GM08714 (cell line): ENCODE data around the gene SPEG.

Experiments
- H3K4me3 ChIP-seq: fragments of 200-500 bp; sonication (Bioruptor generic); 2 replicates; pipeline ENCODE4 v1.5.1; 2014; ENCODE audit warnings: mild to moderate bottlenecking, low read length, inconsistent platforms
- ZNF274 ChIP-seq: IDR thresholded peaks from 2 replicates; pipeline ENCODE4 v1.6.1; 2012; ENCODE audit warnings: mild to moderate bottlenecking, low read depth, low read length

Gene SPEG

DNA sequence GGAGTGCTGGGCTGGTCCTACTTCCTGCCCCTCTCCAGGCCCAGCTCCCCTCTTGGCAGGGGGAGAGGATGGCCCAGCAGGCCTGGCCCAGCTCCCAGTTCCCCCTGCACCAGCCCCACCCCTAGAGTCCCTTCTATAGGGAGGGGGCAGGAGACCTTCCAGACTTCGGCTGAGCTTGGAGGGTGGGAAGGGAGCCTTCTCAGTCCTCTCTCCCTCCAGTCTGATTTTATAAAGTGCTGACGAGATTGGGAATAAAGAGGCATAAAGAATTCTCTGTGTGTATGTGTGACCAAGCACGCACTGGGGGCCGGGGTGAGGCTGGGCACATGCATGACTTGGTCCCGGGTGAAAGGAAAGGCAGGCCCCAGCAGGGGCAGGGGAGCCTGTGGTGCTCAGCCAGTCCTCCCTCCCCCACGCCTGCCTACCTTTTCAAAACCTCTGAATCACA lies 103.9 kb downstream of the SPEG start:
- no peak for TF ChIP-seq ZNF274
- H3K4me3 ChIP-seq = no peak overlapping the region

DNA sequence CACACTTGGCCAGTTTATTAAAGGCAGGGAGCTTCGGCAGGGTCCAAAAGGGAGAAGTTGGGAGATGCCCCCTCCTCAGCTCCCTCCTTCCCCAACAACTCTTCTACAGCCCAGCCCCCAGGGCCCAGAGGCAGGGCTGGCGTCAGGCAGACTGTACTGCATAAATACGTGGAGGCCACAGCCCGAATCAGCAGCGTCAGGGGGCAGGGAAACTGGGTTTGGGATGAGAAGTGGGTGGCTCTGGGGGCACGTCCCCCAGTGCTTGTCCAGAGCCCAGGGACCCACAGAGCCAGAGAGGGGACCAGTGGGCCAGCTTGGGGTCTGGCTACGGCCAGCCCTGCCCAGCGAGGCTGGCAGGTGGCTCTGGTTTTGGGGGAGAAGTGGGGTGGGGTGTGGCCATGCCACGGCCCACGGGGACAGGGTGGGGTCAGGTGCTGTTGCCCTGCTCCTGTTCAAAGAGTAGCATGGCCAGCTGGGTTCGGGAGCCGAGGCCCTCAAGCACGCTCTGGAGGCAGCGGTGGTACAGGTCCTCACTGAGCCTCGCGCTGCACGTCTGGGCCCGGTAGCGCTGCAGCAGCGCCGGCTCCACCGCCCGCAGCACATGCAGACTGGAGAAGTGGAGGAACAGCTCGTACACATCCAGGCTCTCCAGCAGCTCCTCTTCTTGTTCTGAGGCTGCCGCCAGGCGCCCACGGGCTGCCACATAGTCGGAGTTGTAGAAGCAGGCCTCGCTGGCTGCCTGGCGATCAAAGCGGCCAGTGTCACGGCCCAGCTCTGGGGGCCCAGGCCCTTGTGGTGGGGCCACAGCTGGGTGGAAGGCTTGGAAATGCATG lies 104.5 kb downstream of the SPEG start:
- no peak for TF ChIP-seq ZNF274
- H3K4me3 ChIP-seq = no peak overlapping the region

DNA sequence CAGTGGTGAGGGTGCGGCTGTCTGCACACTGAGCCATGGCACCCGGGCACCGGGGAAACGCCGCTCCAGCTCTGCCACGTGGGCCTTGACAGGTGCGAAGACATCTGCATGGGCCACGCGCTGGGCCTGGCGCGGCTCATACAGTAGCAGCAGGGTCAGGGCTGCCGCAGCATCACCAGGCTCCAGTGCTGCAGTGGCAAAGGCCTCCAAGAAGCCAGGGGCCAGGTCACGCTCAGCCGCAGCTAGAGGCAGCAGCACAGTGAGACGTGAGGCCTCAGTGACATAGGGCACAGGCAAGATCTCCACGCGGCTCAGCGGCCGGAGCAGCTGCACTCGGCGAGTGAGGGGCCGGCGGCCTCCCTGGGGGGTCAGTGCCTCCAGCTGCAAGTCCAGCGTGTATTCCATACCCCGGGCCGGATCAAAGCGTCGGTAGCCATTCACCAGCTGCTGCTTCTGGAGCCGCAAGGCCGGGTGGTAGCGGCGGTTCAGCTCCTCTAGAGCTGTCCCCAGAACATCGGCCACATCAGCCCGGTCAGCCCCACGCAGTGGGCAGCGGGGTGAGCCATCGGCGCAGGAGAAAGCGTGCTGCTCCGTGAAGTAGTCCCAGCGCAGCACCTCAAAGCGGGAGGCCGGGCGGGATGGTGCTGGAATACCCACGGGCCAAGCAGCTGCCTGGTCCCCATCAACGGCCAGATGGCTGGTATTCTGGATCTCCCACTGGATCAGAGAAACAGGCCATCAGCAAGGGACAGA lies 105.5 kb downstream of the SPEG start:
- no peak overlapping the region for H3K4me3 ChIP-seq
- no peak for TF ChIP-seq ZNF274

DNA sequence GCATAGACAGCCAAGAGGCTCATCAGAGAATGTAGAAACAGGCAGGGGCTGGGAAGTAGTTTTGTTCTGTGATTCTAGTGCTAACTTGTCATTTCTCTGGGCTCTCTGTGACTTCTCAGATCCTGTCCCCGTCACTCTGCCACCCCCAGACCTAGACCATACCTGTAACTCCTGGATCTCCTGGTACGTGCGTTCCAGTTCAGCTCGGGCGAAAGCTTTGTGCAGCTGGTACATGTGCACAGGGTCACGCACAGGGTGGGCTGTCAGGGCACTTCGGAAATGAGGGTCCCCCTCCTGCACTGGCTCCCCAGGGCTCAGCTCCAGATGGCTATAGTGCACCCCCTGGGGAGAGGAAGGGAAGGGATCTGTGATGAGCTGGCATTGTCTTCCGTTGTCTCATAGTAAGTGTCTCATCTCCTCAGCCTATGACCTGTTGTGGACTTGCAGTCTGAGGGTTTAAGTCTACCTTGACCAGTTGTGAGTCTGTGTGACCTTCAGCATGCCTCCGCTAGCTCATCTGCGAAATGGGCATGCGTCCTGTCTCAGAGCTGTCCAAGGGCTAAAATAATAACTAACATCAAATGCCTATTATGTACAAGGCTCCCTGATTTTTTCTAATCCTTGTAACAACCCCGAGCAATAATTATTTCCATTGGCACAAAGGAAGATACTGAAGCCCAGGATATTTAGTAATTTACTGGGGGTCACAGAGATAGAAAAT lies 106.3 kb downstream of the SPEG start:
- no peak overlapping the region for H3K4me3 ChIP-seq
- no peak for TF ChIP-seq ZNF274

DNA sequence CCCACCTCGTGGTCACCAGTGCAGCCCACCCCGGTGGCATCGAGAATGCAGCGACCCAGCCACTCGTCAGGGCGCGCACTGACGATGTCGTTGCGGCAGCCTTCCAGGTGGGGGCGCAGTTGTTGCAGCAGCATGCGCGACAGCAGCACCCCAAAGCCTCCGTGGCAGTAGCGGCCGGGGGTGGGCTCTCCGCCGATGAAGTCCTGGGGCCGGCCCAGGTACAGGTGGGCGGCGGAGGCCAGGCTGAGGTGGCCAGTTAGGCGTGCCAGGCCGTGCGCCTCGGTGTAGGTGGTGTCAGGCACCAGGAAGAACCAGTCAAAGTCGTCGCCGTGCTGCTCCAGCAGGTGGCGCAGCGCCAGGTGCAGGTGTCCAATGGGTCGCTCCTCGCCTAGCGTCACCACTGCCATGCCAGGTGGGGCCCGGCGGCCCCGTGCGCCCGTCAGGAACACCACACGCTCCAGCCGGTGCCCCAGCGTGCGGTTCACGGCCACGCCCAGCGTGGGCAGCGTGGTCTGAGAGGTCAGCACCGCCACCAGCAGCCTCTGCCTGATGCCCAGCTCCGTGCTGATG lies 107.1 kb downstream of the SPEG start:
- no peak for TF ChIP-seq ZNF274

DNA sequence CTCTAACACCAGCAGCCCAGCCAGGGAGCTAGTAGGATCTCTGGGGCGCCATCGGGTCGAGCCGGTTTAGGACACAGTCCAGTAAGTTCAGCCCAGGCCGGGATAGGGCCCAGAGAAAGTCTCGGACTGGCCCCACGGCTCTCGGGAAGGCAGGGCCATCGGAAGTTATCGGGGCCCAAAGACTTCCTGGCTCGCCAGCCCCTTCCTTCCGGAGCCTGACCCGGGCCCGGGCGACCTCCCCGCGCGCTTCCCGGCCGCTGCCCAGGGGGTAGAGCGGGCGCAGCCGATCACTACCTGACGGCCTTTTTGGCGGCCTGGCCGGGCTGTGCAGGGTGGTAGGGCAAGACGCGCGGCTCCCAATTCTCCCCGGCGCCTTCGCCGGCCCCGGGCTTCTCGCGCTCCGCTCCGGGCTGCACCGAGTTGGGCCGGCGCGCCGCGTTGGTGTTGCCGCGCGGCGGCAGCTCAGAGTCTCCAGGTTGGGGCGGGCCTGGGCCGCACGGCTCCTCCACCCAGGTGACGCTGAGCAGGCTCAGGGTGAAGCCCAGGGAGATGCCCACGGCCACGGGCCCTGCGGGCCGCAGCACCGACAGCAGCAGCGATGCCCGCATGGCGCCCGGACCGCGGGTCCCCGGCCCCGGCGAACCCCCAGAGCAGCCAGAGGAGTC lies 108.4 kb downstream of the SPEG start:
- H3K4me3 ChIP-seq = peak overlapping the region; percentile 67
- no peak for TF ChIP-seq ZNF274

More for the DNA sequence above, 107.1 kb downstream of the SPEG start:
- peak overlapping the region; percentile 1; the same call in 1 of the 2 replicates for H3K4me3 ChIP-seq

DNA sequence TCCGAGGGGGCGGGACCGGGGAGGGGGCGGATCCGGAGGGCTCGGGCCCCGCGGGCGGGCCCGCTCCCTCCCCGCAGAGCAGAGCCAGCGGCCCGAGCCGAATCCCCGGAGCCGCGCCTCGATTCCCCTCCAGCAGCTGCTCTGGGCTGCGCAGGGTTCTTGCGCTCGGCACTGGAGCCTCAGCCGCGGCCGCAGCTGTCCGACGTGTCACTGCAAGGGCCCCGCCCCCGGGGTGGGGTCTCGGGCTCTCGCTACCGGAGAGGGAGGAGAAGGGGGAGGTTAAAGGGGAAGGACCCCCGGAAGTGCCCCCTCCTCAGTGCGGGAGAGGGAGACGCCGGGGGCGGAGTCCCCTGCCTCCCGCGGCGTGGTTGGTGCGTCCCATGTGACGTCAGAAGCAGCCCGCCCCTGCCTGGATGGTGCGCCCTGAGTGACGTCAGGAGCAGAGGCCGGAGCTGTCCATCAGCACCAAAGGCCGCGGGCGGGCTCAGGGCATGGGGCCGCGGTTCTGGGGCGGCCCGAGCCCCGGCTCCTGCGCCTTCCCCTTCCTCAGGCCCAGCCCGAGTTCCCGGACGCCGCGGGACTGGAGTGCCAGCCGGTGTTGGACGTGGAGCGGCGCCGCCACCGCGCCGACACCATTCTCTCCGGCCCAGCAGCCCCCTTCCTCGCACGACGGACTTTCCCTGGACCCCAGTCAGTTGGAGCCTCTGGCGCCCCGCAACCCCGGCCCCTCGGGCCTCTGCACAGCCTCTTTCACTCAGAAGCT lies 109.1 kb downstream of the SPEG start, which contains the start of the genes CHPF and TMEM198:
CHPF (minus strand) TSS at position 214 of the 763 bp plus-strand sequence. CDS start 271 bp downstream, outside the sequence.
TMEM198 (plus strand) TSS at position 433 of the 763 bp plus-strand sequence. CDS start 700 bp downstream, outside the sequence.
- H3K4me3 ChIP-seq = peak within 1 kb of the TSS; percentile 67
- TF ChIP-seq ZNF274 = no peak

DNA sequence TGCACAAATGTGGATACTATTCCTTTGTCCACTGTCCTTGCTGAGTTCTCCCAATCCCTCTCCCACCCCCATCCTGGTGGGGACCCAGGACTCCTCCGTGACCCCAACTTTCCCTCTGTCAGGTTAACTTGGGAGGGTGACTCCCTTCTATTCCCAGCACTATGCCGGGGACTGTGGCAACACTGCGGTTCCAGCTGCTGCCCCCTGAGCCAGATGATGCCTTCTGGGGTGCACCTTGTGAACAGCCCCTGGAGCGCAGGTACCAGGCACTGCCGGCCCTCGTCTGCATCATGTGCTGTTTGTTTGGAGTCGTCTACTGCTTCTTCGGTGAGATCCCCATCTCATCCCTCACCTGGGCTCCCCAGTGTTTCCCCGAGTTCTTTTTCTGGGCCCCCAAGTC lies 109.9 kb downstream of the SPEG start:
- no peak overlapping the region; the same call in 1 of the 2 replicates for H3K4me3 ChIP-seq
- TF ChIP-seq ZNF274 = no peak

DNA sequence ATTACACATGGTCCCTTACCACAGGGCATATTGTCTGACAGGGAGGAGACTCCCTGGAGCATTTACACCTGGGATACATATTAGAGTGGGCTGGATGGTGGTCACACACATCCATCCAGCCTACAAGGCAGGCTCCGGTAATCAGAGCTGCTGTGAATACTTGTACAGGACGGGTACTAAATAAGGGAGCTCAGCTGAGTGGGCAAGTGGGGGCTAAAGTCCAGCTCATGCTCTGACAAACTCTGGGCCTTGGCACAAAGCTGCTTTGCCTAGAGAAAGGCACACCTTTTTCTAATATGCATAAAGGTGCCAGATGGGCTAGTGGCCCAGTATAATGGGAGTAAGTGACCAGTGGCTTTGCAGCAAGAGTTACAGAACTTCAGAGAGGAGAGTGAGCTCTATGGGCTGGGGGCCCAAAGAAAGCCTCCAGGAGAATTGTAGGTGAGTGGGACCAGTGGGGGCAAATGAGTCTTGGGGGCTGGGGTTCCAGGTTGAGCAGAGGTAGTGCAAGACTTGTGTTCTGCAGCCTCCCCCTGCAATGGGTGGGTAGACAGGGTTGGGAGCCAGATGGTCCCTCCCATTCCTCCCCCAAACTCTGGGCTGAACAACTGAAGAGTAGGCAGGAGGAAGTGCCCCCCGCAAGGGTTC lies 110.8 kb downstream of the SPEG start:
- no peak overlapping the region for H3K4me3 ChIP-seq
- no peak for TF ChIP-seq ZNF274

DNA sequence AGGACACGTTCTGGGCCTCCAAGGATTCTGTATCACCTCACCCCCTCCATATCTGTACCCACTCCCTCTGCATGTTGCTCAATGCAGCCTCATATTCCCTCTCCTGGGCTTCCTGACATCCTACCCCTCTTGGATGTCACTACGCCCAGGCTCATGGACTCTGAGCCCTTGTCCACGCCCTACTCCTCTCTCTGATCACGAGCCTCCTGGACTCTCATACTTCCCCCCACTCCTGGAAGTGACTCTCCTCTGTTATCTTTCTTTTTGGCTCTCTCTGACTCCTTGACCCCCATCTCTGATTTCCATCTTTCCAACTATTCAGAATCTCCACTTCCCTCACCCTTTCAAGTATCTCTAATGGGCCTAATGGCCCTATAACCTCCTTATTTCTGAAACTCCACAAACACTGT lies 111.3 kb downstream of the SPEG start:
- H3K4me3 ChIP-seq = no peak overlapping the region
- TF ChIP-seq ZNF274 = no peak

DNA sequence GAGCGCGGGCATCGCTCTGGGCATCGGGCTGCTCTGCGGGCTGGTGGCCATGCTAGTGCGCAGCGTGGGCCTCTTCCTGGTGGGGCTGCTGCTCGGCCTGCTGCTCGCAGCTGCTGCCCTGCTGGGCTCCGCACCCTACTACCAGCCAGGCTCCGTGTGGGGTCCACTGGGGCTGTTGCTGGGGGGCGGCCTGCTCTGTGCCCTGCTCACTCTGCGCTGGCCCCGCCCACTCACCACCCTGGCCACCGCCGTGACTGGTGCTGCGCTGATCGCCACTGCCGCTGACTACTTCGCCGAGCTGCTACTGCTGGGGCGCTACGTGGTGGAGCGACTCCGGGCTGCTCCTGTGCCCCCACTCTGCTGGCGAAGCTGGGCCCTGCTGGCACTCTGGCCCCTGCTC lies 113.0 kb downstream of the SPEG start:
- H3K4me3 ChIP-seq = no peak overlapping the region
- TF ChIP-seq ZNF274 = no peak
